IPS-NIHi11 (cell line): ENCODE results near the gene STUM.
"Not testable (repeated sequence)": the region's sequence is repeated elsewhere in the genome, so short reads cannot be mapped to it uniquely, and the experiment has no call there.

Source experiments
- DNase-seq: peaks from one replicate; pipeline ENCODE4 v3.0.0; 2012; ENCODE audit warnings: mixed read lengths, low spot score

Gene STUM

GRCh38 chr1:226581650-226582330 lies 33.2 kb downstream of the STUM start:
- DNase-seq = no peak

- no peak for DNase-seq
Observed at GRCh38 chr1:226582966-226583365, 34.4 kb downstream of the STUM start.

GRCh38 chr1:226584164-226584563 lies 35.6 kb downstream of the STUM start:
- no peak for DNase-seq

- DNase-seq = no peak
Observed at GRCh38 chr1:226586116-226586515, 37.6 kb downstream of the STUM start.

DNA sequence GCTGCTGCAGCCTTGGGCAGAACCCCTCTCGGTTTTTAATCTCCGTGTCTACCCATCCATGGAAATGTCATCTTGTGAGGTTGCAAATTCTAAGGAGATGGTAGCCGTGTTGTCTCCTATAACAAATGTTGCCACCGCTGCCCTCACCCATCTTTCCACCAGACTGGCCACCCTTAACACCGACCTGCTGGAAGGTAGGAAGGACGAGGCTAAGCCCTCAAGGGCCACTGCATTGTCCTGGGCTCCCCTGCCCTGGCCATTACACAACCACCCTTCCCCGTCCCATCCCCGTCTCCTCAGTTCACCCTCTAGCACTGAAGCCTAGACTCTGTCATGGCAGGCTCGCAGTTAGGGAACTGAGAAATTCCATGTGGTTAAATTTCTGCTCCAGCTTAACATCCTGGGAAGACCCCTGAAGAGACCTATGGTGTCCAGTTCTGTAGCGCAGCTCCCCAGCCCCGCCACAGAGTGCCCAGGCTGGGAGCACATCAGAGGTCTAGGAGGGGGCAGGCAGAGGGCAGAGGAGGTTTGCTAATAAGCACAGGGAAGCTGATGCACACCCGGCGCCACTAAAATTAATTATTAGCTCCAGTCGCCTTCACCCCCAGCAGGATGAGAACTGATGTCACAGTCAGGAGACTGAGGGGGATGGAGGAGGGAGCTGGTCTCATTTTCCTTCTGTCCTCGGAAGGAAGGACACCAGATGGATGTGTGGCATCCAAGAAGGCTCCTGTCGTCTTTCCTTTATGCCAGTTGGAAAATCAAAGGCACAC lies 38.3 kb downstream of the STUM start:
- no peak for DNase-seq

GRCh38 chr1:226588484-226588883 lies 39.9 kb downstream of the STUM start:
- no peak for DNase-seq

DNA sequence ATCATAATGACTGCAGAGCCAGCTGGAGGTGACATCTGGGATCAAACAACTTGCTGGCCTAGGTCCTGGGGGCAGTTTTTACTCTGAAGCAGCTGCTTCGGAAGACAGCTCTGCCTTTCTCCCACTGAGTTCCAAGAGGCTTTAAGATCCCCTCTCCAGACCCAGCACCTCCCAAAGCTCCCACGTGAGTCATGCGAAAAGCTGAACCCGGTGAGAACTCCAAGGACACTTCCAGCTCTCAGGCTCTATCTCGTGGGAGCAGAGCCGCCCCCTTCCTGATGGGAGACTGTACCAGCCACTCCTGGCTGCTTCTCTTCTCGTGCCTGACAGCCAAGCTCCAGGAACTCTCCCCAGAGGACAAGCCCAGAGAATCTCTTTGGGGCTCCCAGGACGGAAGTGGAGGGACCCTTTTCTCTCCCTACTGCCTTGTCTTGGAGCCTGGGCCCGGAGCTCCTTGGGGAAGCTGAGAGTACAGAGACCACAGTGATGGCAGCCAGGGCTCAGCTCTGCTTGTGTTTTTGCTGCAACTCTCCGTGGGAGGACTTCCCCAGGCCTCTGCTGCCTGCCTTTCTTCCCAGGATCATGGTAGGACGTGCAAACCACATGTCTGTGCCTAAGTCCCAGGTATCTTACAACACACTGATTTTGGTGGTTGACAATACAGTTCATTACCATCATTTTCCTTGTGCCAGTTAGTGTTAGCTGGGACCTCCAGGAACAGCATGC lies 40.6 kb downstream of the STUM start:
- DNase-seq = no peak

GRCh38 chr1:226590614-226591013 lies 42.0 kb downstream of the STUM start:
- no peak for DNase-seq

DNA sequence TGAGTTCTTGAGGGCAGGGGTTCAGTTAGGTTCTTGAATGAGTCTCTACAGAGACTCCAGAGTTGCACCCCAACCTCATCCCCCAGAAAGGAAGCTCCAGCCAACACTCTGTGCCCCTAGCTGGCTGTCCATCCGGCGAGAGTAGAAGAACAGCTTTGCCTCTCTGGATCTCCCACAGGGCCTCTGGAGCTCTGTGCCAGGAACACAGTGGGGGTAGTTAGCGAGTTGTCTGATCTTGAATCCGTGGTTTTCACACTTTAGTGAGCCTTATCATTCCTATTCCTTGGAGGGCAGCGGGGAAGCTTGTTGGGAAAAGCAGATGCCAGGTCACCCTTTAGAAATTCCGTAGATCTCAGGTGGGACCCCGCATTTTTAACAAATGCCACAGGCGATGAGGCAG lies 45.0 kb downstream of the STUM start:
- DNase-seq = no peak

GRCh38 chr1:226596531-226597165 lies 48.1 kb downstream of the STUM start:
- no peak for DNase-seq

- DNase-seq = no peak
Observed at GRCh38 chr1:226597616-226598454, 49.3 kb downstream of the STUM start.

- no peak for DNase-seq
Observed at GRCh38 chr1:226598455-226598849, 49.9 kb downstream of the STUM start.

DNA sequence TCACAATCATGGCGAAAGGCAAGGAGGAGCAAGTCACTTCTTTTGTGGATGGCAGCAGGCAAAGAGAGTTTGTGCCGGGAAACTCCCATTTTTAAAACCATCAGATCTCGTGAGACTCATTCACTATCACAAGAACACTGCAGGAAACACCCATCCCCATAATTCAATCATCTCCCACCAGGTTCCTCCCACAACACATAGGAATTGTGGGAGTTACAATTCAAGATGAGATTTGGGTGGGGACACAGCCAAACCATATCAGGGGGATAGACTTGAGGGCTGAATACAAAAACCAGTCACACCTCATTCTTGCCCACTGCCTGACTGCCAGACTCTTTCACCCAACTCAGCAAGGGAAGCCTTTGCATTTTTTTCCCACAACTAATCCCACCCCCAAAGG lies 50.4 kb downstream of the STUM start:
- not testable (repeated sequence) for DNase-seq

GRCh38 chr1:226599636-226600238 lies 51.2 kb downstream of the STUM start:
- DNase-seq = no peak

- DNase-seq = no peak
Observed at GRCh38 chr1:226600254-226600653, 51.7 kb downstream of the STUM start.

- DNase-seq = no peak
Observed at GRCh38 chr1:226601456-226601855, 52.9 kb downstream of the STUM start.

- no peak for DNase-seq
Observed at GRCh38 chr1:226602186-226603021, 53.8 kb downstream of the STUM start.

DNA sequence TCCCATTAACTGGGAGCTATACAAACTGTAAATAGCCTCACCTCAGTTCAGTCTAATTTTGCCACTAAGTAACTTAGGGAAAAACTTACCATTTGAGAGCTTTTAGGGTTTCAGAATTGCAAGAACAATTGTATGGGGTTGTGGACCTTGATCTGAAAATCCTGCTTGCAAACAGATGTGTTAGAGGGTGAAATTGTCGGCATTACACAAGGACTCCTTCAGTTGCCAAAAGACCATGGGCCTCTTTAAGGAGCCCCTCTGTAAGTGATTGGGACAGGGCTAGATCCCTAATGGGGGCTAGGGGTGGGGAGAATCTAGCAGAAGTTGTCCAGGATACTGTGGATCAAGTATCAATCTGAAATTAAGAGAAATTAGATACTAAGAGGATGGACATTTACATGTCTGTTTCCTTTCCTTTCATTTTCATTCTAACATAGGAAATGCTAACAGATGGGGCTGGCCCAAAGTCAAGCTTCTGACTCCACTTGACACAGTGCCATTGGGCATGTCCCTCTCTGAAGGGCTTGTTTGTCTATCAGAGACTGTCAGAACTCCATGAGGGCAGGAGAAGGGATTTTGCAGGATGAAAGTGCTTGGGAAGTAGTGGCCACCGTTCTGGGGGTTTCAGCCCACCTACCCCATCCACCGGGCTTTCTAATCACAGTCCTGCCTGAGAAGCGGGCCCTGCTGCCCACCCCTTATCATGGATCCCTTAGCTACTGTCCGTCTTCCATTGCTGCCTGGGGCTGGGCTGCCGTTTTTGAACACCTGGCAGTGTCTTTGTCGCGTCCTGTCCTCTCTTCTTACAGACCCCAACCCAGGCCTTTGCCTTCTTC lies 54.7 kb downstream of the STUM start:
- no peak for DNase-seq

DNA sequence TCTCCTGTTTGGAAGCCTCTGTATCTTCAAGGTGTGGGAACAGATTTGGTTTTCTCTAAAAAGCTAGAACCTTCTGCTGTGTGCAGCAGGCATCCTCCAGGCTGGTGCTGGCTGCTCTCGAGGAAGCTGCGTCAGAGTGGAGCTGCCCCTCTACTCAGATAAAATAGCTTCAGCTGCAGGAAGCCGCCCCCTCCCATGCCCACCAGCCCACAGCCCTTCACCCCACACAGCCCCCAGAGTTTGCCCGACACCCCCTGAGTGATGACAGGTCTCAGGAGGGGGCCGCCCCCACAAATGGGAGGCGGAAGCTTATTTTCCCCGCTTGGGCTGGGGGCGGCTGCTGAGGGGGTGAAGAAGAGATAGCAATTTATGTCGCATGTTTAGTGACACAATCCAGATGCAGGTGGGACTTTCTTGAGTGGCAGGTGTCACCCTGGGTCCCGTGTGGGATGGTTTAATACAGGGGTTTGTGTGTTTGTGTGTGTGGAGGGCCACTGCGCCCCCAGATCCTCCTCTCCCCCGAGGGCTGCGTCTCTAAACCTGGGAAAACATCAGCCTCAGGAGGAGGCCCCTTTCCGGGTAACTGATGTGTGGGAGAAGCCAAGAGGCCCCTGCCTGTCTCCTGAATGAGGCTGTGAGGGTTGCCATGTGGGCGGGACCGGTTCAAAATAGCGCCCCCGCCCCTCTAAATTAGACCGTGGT lies 55.4 kb downstream of the STUM start:
- DNase-seq = no peak
